Memory B cell (primary cell): ENCODE results near the gene CTNNBIP1.

Source experiments
- ATAC-seq: fragments of 150-1000 bp; cut with Tn5 transposase; 2 replicates; pipeline ENCODE4 v1.10.0; 2021; ENCODE audit warnings: low read depth, mild to moderate bottlenecking, moderate library complexity
- DNase-seq, 2 donors: peaks; one replicate each; pipeline ENCODE4 v3.0.0; 2022; ENCODE audit warnings: low spot score in 2 of 2
- H3K27ac Mint-ChIP-seq: one replicate; pipeline ENCODE4 v1.8.0; 2022; ENCODE audit warnings: mild to moderate bottlenecking, moderate library complexity, mixed read lengths
- H3K27me3 Mint-ChIP-seq: one replicate; pipeline ENCODE4 v1.8.0; 2022; ENCODE audit warnings: mixed read lengths
- H3K36me3 Mint-ChIP-seq: one replicate; pipeline ENCODE4 v1.8.0; 2022; ENCODE audit warnings: mild to moderate bottlenecking, mixed read lengths
- H3K4me1 Mint-ChIP-seq: one replicate; pipeline ENCODE4 v1.8.0; 2022; ENCODE audit warnings: mixed read lengths
- H3K4me3 Mint-ChIP-seq: one replicate; pipeline ENCODE4 v1.8.0; 2022; ENCODE audit warnings: mild to moderate bottlenecking, moderate library complexity, mixed read lengths
- H3K9me3 Mint-ChIP-seq: one replicate; pipeline ENCODE4 v1.8.0; 2022; ENCODE audit warnings: mixed read lengths

Gene CTNNBIP1

DNA sequence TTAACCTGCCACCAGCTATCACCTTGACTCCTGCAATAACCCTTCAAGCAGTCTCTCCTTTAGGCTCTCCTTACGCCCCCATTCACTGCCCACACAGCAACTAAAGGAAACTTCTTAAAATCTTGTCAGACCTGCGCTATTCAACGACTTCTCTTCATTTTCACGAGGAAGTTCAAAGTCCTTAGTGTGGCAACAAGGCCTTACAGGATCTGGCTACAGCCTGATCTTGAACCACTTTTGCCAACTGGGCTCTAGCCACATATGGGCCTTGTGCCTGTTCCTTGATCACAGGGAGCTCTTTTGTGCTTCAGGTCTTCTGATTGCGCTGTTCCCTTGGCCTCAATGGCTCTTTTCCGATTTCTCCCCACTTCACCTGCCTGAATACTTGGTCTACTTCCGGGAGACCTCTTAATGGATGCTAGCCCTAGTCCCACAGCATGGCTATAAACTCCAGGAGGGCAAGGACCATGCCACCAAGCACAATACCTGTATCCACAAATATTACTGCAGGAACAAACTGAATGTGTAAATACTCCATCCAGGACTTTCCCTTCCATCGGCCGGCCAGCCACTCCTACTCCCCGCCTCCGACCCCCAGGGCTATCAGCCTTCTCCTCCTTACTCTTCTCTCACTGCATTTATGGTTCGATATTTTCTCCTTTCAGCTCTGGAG lies 2.3 kb upstream of the CTNNBIP1 start:
- Mint-ChIP-seq H3K27ac (no peak overlapping the region), H3K9me3 (no peaks in the 10 kb centered on the region), H3K27me3 (no peaks in the 10 kb centered on the region), H3K36me3 (no peaks in the 10 kb centered on the region), H3K4me3 (peak overlapping the region; percentile 62), H3K4me1 (peaks cover 20% of the 10 kb centered on the region)
- DNase-seq, result no peak
- ATAC-seq, result no peak

DNA sequence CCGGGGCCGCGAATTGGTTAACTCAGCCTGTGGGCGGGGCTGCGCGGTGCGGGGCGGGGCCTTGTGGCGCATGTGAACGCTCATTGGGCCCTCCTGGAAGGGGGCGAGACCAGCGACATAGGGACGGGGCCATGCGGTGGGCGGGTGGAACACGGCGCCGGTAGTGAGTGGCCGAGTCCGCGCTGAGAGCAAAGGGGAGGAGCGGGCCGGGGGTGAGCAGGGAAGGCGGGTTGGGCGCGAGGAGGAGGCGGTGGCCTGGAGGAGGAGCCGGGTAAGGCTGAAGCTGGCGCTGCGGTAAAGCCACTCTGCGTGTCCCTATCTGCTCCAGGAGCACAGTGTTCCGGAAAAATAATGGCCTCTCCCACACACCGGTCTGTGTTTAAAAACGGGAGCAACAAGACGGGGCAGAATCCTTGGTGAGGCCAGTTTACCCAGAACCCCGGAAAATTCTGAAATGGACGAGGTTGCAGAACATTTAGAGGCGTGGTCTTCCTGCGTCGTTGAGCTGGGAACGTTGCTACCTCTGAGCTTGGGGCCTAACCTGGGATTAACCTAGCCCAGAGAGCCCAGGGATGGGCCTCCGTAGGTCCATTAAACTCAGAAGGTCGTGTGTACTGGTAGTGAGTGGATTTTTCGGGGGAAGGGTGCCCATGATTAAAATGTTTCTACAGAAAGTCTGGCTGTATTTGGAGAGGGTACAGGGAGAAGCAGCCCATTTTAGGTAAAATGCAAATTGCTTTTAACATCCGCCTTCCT lies 532 bp upstream of the CTNNBIP1 start:
- Mint-ChIP-seq H3K4me3 (peak overlapping the region; percentile 96), H3K27ac (peak overlapping the region; percentile 93), H3K27me3 (no peaks in the 10 kb centered on the region), H3K4me1 (peaks cover 20% of the 10 kb centered on the region), H3K9me3 (no peaks in the 10 kb centered on the region), H3K36me3 (peaks cover 1% of the 10 kb centered on the region)
- ATAC-seq, result peak; percentile 86
- DNase-seq, result peak; percentile 100

DNA sequence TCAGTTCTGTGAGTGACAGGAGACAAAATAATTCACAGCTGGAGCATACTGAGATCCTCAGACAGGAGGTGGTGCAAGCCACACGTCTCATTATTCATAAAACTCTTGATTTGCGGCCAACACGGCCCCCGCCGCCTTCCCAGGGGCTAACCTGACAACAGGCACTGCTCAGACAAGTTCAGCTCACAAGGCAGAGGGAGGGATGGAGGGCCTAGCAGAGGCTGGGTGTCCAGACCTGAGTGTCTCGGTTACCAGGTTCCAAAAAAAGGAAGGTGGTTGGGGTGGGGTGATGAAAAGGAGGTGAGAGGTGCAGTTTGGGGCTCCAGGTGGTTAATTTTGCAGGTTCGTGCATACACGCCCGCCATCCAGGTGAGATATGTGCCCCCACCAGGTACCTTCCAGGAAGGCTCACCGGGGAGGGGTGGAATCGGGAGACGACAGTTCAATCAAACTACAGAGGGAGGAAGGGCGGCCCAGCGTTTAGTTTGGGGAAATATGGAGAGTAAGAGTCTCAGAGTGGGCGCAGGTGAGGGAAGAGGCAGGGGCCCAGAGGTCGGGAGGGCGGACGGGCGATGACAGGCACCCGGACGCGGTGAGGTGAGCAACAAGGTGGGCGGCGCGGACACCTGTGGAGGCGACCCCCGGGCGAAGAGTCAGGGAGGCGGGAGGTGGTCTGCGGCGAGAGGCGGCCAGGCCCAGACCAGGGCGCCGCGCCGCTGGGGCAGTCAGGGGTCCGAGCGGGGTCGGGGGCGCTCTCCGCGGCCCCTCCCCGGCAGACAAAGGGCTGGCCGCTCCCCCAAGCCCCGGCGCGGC lies 629 bp downstream of the CTNNBIP1 start:
- H3K27ac Mint-ChIP-seq, result peak overlapping the region; percentile 80
- H3K4me3 Mint-ChIP-seq, result peak overlapping the region; percentile 94
- H3K9me3 Mint-ChIP-seq, result no peaks in the 10 kb centered on the region
- ATAC-seq (no peak), DNase-seq (peak in 1 of 2 donors; percentile 28)
- no peaks in the 10 kb centered on the region for H3K27me3 Mint-ChIP-seq
- peaks cover 2% of the 10 kb centered on the region for H3K36me3 Mint-ChIP-seq
- H3K4me1 Mint-ChIP-seq, result peaks cover 27% of the 10 kb centered on the region

DNA sequence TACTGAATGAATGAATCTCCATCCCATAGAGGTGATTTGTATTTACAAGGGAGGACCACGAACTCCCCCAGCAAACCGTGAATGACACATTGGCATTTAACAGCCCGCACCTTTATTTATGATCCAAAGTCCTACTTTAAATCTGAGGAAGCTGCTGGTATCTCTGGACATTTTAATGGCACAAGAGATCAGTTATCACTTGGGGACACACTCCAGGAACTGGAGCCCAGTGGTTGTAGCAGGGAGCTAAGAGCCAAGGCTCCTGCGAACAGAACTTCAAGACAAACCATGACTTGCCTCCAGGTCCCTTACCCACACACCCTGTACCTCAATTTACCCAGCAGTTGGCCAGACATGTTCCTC lies 1.2 kb downstream of the CTNNBIP1 start:
- Mint-ChIP-seq H3K4me1 (peaks cover 29% of the 10 kb centered on the region), H3K9me3 (no peaks in the 10 kb centered on the region), H3K27ac (no peak overlapping the region), H3K27me3 (no peaks in the 10 kb centered on the region), H3K36me3 (peaks cover 2% of the 10 kb centered on the region), H3K4me3 (peak overlapping the region; percentile 94)
- DNase-seq (no peak), ATAC-seq (no peak)

DNA sequence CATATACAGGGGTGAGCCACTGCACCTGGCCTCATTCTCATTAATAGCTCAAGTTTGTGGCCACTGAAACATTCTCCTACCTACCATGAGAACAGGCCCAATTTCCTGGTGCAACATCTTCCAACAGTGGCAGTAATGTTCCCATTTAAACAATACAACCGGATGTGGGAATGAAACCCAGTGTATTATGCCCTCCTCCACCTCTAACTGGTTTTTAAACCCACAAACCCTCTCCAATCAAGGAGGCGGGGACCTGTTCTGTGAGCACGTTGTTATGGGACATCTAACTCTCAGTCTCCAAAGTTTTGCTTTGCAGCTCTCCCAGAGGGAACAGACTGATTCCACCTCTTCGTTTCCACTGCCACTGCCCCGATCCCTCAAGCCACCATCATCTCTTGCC lies 2.6 kb downstream of the CTNNBIP1 start:
- Mint-ChIP-seq H3K27ac (no peak overlapping the region), H3K27me3 (no peaks in the 10 kb centered on the region), H3K9me3 (no peaks in the 10 kb centered on the region), H3K4me1 (peaks cover 29% of the 10 kb centered on the region), H3K4me3 (no peak overlapping the region), H3K36me3 (peaks cover 2% of the 10 kb centered on the region)
- DNase-seq (no peak), ATAC-seq (no peak)

DNA sequence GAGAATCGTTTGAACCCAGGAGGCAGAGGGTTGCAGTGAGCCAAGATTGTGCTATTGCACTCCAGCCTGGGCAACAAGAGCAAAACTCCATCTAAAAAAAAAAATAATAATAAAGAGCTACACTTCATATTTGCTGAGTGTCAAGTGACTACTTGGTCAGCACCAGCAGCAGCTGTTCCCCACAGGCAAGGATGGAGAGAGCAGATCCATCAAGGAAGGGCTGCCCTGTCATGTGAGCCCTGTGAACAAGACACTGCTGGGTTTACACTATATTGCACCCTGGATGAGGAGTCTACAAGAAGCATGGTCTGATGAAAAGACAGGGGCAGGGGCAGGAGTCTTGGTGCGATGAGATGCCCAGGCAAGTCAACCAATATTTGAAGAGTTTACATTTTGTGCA lies 3.6 kb downstream of the CTNNBIP1 start:
- Mint-ChIP-seq H3K27ac (no peak overlapping the region), H3K36me3 (peaks cover 2% of the 10 kb centered on the region), H3K27me3 (no peaks in the 10 kb centered on the region), H3K4me3 (no peak overlapping the region), H3K4me1 (peaks cover 24% of the 10 kb centered on the region), H3K9me3 (no peaks in the 10 kb centered on the region)
- DNase-seq (no peak), ATAC-seq (no peak)

DNA sequence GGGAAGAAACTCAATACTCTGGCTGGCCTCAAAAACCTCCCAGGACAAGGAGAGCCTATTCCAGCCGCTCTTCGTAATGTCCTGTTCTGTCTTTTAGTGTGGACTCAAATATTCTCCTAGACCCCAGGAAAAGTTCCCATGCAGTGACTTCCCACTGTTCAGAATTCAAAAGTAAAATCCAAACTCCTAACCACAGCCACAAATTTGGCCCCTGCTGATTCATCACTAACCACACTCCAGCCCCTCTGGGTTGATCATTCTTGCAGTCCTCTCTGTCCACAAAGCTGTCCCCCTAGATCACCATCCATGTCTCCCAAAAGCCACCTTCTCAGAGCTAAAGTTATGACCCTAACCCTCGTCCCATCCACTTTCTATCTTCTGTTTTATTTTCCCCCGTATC lies 5.1 kb downstream of the CTNNBIP1 start:
- no peak overlapping the region for H3K27ac Mint-ChIP-seq
- no peak for DNase-seq
- H3K9me3 Mint-ChIP-seq, result no peaks in the 10 kb centered on the region
- no peak overlapping the region for H3K4me3 Mint-ChIP-seq
- peaks cover 31% of the 10 kb centered on the region for H3K4me1 Mint-ChIP-seq
- peaks cover 2% of the 10 kb centered on the region for H3K36me3 Mint-ChIP-seq
- no peaks in the 10 kb centered on the region for H3K27me3 Mint-ChIP-seq
- ATAC-seq, result no peak

DNA sequence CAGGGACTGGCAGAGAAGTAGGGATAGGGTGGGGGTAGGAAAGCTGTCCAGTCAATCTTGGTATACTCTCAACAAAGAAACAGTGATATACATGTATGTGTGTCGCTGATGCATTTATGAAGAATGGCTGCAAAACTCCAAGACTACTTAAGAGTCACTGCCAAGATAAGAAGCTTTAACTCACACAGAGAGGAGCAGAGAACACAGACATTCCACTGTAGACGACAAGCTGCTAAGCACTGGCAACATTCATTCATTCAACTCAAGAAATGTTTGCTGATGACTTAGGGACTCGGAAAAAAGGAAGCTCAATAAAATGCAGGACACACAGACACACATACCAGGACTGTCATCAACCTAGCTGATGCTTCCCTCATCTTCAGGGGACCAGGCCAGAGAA lies 5.5 kb downstream of the CTNNBIP1 start:
- H3K27ac Mint-ChIP-seq, result no peak overlapping the region
- H3K9me3 Mint-ChIP-seq, result no peaks in the 10 kb centered on the region
- H3K36me3 Mint-ChIP-seq, result peaks cover 2% of the 10 kb centered on the region
- no peak overlapping the region for H3K4me3 Mint-ChIP-seq
- DNase-seq, result no peak
- no peaks in the 10 kb centered on the region for H3K27me3 Mint-ChIP-seq
- H3K4me1 Mint-ChIP-seq, result peaks cover 30% of the 10 kb centered on the region
- no peak for ATAC-seq

DNA sequence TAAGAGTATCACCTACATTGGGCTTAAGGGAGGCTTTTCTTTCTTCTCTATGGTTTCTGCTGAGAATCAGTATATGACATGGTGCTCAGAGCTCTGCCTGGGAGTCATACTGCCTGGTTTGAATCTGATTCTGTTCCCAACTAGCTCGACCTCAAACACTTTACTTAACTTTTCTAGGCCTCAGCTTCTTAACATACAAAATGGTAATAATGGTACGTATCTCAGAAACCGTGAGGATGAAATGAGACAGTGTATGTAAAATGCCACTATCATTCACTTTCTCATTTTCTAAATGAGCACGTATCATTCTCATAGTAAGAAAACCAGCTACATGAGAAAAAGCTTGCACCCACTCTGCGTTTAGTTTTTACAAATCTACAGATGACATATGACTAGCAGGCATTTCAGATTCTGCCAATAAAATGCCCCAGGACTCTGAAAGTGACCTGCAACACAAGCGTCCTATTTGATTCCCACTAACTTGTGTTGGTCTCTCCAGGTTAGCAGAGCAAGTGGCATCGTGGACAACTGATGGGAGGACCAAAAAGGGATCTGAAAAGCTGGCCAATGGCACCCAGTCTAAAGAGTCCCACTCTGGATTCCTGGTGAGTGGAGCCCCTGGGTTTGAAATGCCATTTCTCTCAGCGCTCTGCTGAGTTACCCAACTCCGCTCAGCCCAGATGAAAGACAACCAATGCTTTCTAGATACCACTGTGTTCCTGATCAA lies 6.1 kb downstream of the CTNNBIP1 start:
- no peak for ATAC-seq
- Mint-ChIP-seq H3K27ac (peak overlapping the region; percentile 25), H3K36me3 (peaks cover 2% of the 10 kb centered on the region), H3K27me3 (no peaks in the 10 kb centered on the region), H3K9me3 (no peaks in the 10 kb centered on the region), H3K4me1 (peaks cover 24% of the 10 kb centered on the region), H3K4me3 (no peak overlapping the region)
- no peak for DNase-seq

DNA sequence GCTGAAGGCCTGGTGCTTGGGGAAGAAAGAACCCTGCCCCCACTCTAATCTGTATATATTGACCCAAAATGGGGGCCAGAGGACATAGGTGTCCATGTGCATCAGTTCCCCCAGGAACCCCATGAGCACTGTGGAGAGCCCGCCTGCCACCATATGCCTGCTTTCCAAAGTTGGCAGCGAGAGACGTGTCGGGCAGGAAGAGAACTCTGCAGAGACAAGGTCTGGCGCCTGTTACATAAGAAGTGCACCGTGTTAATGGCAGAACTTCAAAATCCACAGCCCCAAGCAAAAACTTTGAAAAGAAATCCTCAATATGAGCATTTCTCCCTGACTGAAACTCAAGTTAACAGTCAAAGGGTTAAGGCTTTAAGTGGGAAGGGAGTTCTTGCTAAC lies 8.0 kb downstream of the CTNNBIP1 start:
- Mint-ChIP-seq H3K9me3 (no peaks in the 10 kb centered on the region), H3K4me3 (no peak overlapping the region), H3K27ac (no peak overlapping the region), H3K36me3 (peaks cover 2% of the 10 kb centered on the region), H3K4me1 (peaks cover 19% of the 10 kb centered on the region), H3K27me3 (no peaks in the 10 kb centered on the region)
- ATAC-seq (no peak), DNase-seq (no peak)

DNA sequence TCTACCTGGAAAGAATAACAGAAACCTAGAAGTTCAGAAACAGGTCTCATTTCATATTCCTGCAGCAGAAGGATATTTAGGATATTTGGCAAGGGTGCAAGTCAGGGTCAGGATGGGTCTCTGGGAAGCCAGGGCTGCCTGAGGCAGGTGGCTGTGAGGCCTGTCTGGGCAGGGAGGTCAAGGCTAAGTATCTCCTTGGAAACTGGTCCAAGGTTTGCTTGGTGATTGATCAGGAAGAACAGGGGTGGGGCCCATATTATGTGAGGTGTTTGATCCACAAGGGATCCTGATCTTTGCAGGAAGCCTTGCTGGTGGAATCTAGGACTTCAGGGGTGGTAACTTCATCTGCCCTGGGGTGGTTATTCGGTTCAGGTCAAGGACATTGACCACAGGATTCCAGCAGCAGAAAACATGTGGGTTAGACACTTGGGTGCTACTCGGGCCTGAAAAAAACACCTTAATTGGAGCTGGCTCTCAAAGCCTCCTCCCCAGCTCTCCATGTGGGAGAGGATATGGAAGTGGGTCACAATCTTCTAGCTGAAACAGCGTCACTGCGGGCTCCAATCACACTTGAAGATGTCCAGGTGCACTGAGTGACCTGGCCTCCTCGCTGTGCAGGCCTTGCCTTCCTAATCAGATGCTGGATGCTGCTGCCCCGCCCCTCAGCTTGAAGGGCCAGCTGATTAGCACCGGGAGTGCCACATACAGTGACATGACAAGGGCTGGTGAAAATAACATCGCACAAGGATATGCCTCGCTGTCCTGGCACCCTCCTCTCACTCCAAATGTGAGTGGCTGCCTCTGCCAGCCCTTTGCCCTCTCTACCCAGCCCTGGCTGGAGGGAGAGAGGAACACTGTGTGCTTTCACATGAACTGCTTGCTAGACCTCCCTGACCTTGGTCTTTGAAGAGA lies 8.7 kb downstream of the CTNNBIP1 start:
- H3K27ac Mint-ChIP-seq, result peak overlapping the region; percentile 76
- H3K27me3 Mint-ChIP-seq, result no peaks in the 10 kb centered on the region
- H3K9me3 Mint-ChIP-seq, result no peaks in the 10 kb centered on the region
- peak overlapping the region; percentile 84 for H3K4me3 Mint-ChIP-seq
- ATAC-seq (no peak), DNase-seq (no peak)
- H3K36me3 Mint-ChIP-seq, result peaks cover 2% of the 10 kb centered on the region
- H3K4me1 Mint-ChIP-seq, result peaks cover 19% of the 10 kb centered on the region

DNA sequence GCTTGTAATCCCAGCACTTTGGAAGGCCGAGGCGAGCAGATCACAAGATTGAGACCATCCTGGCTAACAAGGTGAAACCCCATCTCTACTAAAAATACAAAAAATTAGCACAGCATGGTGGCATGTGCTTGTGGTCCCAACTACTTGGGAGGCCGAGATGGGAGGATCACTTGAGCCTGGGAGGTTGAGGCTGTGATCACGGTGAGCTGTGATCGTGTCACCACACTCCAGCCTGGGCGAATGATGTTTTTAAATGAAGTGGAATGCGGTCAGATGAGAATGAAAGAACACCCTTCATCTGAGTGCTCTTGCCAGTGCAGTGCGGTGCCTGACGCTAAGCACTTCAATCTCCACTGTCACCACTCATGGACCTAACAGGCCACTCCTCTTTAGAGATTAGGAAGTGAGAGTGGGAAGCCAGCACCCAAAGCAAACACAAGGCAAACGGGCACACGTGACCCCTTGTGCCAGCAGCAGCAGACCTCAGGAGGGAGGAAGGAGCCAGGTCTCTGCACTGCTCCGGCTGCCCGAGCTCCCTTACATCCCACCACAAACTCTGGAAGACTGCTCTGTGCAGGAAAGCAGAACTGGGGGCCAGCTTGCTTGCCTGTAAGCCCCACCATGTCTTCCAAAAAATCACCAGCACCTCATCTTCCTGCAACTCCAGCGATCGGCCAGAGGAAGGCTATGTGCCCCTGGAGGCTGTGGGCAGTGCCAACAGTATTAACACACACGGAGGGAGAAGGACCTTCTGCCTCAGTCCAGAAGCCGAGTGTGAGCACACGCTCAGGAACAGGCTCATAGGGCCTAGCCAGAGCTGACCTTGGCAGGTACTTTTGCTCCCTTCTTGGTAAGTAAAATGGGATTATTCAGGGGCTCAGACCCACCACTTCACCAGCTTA lies 9.7 kb downstream of the CTNNBIP1 start:
- no peaks in the 10 kb centered on the region for H3K36me3 Mint-ChIP-seq
- no peaks in the 10 kb centered on the region for H3K9me3 Mint-ChIP-seq
- H3K4me1 Mint-ChIP-seq, result peaks cover 19% of the 10 kb centered on the region
- DNase-seq (peak; percentile 25 to 35), ATAC-seq (peak; percentile 99)
- no peaks in the 10 kb centered on the region for H3K27me3 Mint-ChIP-seq
- peak overlapping the region; percentile 84 for H3K4me3 Mint-ChIP-seq
- peak overlapping the region; percentile 76 for H3K27ac Mint-ChIP-seq
